HG03066 (cell line): ENCODE results near the gene LSM2.

Source experiments
- ATAC-seq: cut with Tn5 transposase; IDR thresholded peaks from one replicate; pipeline ENCODE4 v1.9.1; 2021; ENCODE audit warnings: low read depth; ENCODE audit not compliant: unreplicated experiment

LSM2 gene

DNA sequence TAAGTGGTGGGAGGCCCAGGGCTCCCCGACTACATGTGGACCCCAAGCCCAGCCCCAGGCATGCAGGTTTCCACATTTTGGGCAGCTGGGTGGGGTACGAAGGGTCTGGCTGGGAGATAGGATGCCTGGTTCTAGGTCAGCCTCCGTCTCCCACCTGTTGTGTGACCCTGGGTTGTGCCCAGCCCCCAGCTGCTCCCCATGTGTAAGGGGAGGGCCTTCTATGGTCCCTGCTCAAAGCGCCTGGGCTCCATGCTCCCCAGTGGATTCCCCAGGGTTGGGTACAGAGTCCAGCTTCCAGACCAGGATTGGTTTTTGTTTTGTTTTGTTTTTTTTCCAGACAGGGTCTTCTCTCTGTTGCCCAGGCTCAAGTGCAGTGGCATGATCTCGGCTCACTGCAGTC is 28.6 kb downstream of the LSM2 start:
- ATAC-seq = no peak

DNA sequence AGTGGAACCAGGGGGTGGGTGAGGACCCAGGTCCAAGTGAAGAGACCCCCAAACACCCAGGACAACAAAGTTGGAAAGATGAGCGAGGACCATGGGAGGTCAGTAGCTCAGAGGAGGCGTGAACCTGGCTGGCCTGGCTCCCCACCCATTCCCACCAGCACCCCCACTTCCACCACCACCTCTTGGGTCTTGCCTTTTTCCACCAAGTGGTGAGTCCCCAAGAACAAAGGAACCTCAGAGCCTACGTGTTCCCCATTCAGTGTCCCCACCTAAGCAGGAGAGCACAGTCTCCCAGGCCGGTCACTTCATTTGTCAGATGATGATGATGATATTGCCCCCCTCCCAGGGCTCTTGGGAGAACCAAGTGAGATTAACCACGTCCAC is 29.1 kb downstream of the LSM2 start:
- no peak for ATAC-seq

DNA sequence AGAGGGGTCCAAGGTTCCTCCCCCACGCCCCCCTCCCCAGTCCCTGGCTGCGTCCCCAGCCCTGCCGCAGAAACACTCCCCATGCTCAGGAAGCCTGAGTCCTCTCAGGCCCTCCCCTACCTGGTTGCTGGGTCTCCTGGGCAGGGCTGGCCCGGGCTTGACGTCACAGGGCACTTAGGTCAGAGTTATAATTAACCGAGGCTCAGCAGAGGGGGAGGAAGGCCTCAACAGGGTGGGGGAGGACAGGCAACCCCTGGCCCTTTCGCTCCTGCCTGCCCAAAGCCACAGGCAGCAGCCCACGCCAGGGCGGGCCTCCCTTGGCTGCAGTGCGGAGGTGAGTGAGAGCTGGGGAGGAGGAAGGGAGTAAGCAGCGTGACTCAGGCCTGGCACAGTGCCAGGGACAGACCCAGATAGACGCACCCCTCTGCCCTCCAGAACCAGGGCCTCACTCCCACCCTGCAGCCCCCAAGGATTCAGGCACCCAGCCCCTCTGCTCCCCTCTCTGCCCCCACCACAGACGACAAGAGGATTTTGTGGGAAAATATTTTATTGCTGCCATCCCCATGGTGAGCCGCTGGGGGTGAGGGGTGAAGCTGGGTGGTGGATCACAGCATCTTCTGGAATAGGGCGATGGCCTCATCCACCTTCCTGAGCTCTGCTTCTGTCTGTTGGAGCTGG is 29.6 kb downstream of the LSM2 start, which contains the start of gene VWA7:
Gene VWA7, minus strand, starts transcription at position 340 of the 678 bp plus-strand sequence. CDS start 549 bp downstream, outside the sequence.
- peak; percentile 73 for ATAC-seq

GRCh38 chr6:31776485-31776988 is 30.2 kb downstream of the LSM2 start:
- ATAC-seq = peak; percentile 5

GRCh38 chr6:31775633-31776484 is 30.9 kb downstream of the LSM2 start:
- no peak for ATAC-seq

- ATAC-seq = no peak
These were observed 31.6 kb downstream of the LSM2 start for GRCh38 chr6:31775184-31775583.

DNA sequence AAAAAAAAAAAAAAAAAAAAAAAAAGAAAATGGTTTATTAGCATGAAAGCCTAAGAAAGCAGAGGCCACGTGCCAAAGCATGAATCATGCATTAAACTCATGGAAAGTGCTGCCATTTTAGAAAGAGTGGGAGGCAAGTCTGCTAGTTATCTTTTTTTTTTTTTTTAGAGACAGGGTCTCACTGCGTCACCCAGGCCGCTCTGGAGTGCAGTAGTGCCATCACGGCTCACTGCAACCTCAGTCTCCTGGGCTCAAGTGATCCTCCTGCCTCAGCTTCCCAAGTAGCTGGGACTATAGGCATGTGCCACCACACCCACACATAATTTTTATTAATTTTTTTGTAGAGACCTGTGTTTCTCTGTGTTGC is 34.8 kb downstream of the LSM2 start:
- no peak for ATAC-seq

- no peak for ATAC-seq
These were observed 35.9 kb downstream of the LSM2 start for GRCh38 chr6:31770860-31771259.

GRCh38 chr6:31769684-31770371 is 36.9 kb downstream of the LSM2 start:
- no peak for ATAC-seq

DNA sequence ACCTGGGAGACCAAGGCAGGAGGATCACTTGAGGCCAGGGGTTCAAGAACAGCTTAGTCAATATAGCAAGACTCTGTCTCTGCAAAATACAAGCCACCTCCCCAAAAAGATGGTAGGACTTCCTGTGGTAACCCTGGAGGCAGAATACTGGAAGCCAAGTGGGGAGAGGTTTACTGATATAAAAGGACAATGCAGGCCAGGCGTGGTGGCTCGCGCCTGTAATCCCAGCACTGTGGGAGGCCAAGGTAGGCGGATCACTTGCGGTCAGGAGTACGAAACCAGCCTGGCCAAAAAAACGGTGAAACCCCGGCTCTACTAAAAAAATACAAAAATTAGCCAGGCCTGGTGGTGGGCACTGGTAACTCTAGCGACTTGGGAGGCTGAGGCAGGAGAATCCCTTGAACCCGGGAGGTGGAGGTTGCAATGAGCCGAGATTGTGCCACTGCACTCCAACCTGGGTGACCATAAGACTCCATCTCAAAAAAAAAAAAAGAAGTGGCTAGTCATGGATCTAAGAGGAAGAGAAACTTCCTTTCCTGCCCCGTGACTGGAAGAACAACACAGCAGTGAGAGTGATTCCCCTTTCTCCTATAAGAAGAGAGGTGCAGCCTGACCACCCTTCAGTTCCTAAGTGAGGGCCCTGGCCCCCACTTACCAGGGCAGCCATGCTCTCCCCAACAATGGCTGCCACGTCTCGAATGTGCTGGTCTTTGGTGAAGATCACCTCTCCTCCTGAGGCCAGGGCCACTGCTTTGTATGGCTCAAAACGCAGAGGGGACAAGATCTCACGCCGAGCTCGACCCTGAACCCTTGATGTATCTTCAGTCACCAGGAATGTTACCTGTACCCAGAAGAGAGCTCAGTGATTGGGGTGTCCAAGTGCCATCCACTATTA is 38.2 kb downstream of the LSM2 start:
- no peak for ATAC-seq

DNA sequence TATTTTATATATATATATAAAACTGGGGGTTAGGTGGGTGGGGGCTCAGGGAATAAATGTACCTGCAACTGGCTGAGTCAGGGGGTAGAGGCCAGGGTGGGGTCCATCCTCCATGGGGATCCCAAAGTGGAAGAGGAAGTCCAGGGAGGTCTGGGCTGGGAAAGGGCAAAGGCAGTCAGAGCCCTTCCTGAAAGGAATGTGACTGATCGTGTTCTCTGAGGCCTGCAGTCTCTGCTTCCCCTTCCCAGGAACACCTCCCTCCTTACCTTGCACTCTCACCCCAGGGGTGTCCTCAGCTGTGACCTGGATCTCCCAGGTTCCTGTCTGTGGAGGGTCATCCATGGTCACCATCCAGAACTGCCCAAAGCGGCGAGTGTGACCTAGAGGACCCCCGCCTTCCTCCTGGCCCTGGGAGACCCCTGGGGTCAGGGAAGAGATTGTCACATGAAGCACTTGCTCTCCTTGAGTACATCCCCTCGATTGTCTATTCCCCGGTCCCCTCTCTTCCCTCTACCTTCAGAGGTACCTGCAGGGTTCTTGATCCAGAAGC is 39.6 kb downstream of the LSM2 start:
- no peak for ATAC-seq

- no peak for ATAC-seq
These were observed 40.6 kb downstream of the LSM2 start for GRCh38 chr6:31765910-31766794.

- ATAC-seq = no peak
These were observed 41.2 kb downstream of the LSM2 start for GRCh38 chr6:31765559-31765909.

DNA sequence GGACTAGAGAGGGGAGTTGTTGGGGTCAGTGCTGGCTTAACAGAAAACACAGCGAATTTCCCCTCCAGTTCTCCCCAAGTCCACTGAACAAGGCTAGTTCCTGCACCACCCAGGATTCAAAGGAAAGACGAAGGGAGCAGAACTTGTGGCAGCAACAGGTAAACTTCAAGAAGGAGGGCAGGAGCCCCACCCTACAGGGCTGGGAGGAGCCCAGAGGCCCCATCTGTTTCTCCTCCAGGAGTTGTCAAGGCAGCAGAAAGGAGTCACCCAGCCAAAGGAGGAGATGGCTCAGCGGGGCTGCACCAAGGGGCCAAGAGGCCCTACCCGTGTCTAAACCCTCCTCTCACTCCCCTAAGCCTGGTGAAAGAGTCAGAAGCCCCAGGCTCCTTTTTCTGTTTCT is 42.6 kb downstream of the LSM2 start:
- no peak for ATAC-seq

- no peak for ATAC-seq
These were observed 43.2 kb downstream of the LSM2 start for GRCh38 chr6:31763619-31763940.

- no peak for ATAC-seq
These were observed 43.7 kb downstream of the LSM2 start for GRCh38 chr6:31762878-31763618.

DNA sequence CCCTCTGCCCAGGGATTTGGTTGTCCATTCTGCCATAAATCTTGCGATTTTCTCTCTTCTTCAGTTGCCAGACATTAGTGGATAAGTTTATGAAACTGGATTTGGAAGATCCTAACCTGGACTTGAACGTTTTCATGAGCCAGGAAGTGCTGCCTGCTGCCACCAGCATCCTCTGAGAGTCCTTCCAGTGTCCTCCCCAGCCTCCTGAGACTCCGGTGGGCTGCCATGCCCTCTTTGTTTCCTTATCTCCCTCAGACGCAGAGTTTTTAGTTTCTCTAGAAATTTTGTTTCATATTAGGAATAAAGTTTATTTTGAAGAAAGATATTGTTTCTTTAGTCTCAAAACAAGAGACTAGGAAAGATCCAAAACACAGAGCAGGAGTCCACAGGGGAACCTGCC is 44.4 kb downstream of the LSM2 start, which contains the start of gene SAPCD1:
Gene SAPCD1, plus strand, starts transcription at position 301 of the 400 bp plus-strand sequence. CDS start 399 bp downstream, outside the sequence.
- ATAC-seq = no peak

DNA sequence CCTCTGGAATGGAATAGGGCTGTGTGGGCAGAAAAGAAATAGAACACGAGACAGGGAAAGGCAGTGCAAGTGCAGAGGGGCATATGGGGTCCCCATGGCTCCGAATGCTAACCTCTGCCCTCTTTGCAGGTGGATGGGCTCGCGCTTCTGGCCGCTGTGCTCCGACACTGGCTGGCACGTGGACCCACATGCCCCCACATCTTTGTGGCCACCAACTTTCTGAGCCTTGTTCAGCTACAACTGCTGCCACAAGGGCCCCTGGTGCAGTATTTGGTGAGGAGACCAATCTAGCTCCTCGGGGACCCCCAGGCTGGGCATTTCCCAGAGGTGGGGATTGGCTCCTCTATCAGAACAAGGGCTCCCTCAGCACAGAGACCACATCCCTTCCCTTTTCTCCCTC is 45.4 kb downstream of the LSM2 start:
- ATAC-seq = no peak
